Measurements from ENCODE around the gene SRGAP3.

DNA sequence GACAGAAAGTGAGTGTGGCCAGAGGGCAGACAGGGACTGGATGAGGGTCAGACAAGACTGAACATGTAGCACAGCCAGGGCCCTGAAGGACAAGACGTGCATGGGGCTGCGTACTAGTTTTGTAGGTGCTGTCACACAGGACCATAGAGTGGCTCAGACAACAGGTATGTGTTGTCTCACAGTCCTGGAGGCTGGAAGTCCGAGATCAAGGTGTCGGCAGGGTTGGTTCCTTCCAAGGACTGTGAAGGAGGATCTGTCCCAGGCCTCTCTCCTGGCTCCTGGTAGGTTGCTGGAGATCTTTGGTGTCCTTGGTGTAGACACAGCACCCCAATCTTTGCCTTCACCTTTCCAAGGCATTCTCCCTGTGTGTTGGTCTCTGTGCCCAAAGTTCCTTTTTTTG is 136.4 kb downstream of the SRGAP3 start:
- TF ChIP-seq, protein P1, sequence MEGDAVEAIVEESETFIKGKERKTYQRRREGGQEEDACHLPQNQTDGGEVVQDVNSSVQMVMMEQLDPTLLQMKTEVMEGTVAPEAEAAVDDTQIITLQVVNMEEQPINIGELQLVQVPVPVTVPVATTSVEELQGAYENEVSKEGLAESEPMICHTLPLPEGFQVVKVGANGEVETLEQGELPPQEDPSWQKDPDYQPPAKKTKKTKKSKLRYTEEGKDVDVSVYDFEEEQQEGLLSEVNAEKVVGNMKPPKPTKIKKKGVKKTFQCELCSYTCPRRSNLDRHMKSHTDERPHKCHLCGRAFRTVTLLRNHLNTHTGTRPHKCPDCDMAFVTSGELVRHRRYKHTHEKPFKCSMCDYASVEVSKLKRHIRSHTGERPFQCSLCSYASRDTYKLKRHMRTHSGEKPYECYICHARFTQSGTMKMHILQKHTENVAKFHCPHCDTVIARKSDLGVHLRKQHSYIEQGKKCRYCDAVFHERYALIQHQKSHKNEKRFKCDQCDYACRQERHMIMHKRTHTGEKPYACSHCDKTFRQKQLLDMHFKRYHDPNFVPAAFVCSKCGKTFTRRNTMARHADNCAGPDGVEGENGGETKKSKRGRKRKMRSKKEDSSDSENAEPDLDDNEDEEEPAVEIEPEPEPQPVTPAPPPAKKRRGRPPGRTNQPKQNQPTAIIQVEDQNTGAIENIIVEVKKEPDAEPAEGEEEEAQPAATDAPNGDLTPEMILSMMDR (conservative IDR thresholded peaks at IDR 0.05 in 1 of 2, IDR thresholded peaks at IDR 0.05 in 1 of 2; ENCODE audit: low read depth in 1 of 2, low read length in 2 of 2), result no peak
- TF ChIP-seq EZH2 (IDR thresholded peaks at IDR 0.05; ENCODE audit: low read length, missing control alignments), result no peak
